ENCODE results near the gene NRP2.

NRP2 gene

DNA sequence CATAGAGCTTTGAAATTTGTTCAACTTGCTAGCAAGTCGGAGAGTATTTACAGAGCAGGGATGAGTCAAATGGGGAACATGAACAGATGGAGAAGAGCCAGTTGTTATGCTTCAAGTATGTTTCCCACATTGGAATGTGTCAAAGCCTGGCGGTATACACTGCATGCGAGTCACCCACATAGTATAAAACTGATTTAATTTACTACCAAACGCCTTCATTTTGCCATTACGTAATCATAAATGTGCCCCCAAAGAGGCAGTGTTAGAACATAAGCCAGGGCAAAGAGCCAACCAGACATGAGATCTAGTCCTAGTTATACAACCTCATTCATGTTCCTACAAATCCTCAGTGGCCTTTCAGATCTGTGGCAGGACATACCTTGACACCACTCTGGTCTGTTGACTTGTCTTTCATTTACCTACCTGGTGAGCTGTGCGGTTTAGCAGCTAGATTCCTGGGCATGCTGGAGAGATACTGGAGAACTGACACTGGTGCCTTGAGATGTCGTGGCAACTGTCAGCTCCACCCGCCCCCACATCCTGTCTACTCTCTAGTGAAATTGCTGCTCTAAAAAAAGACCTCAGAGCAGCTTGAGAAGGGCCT, 21.7 kb upstream of the NRP2 start:
- DNase-seq (ENCODE audit: low spot score) = peak; percentile 80

DNA sequence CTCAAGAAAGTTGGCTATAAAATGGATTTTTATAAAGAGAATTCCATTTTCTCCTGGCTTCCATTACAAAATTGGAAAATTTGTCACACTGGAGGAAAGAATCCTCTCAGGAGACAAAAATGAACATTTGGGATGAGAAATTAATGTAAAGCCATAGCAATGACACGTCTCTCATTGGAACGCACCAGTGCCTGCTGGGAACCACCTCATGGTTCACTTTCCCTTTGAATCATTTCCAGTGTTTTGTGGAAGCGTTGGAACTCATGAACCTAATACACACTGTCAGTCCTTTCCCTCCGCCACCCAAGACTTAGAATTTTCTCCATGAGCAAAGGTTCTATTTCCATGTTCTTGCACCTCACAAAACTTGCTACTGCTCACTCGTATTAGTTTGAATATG, 21.0 kb upstream of the NRP2 start:
- DNase-seq (ENCODE audit: low spot score) = no peak

DNA sequence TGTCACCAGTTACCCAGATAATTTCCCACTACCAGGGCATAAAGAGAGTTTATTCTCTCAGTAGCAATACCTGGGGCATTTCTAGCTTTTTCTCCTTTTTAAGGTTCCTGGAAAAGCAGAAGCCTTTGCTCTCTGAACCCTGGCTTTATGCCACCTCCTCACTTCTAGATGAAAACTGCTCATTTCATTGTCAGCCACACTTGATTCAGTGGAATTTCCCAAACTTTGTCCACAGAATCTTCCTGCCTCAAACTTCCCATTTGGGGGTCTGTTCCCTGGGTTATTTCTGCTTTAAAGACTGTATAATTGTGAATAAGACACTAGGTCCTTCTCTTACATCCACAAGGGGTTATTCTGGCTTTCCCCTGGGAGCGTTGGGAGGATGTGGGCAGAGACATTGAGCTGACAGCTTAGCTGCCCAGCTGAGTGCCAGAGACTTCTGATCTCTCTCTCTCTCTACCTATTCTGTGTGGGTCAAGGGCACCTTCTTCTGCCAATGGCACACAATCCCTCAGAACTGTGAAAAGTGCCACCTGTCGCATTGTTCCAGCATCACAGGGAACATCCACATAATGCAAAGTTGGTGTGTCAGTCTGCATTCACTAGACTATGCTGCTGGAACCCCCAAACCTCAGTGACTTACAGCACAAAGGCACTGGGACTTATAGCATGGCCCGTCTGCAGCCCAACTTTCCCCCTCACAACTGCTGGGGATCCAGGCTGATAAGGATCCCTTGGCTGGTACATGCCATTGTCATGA, 19.9 kb upstream of the NRP2 start:
- DNase-seq (ENCODE audit: low spot score) = no peak

DNA sequence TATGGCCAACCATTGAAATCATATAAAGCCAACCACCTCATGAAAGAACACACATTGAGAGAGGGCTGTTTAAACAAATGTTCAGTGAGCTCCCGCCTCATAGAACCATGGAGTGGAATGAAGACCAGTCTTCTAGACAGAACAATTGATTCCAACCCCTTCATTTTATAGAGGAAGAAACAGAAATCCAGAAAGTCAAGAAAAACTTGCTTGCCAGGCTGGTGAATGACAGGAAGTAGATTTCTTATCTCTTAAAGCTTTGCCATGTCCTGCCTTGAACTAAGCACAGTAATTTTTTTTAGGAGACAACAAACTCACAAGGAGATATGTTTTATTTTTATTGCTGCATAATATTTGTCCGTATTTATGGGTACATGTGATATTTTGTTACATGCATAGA, 16.5 kb upstream of the NRP2 start:
- DNase-seq (ENCODE audit: low spot score) = no peak

DNA sequence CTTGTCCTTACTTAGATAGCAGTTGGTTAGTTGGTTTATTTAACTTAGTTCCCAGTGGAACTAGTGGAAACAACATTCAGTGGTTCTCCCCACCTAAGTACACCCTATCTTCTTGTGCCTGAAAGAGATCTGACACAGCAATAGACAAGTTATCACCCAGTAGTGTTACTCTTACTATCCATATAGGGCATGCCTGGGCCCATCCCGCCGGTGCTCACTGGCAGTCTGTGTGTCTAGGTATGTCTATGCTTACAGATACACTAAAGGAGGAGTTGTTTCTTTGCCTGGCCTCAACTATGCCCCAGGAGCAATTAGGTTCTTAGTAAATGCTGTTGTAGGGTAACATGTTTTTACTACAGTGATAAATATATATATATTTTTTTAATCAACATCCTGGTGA, 12.0 kb upstream of the NRP2 start:
- DNase-seq (ENCODE audit: low spot score) = no peak

DNA sequence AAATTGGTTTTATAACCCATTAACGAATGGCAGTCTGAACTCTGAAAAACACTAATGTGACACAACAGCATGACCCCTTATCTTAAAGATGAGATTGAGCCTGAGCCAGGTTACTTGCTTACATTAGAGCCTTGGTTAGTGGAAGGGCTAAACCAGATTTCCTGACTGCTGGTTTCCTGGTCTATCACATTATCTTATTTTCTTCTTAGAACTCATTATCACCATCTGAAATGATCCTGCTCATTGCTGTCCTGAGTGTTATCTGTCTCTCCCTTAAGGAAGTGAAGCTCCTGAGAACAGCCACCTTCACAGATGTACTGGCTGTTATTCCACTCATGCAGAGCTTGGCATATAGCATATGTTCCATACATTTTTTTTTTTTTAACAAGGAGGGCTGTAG, 9.0 kb upstream of the NRP2 start:
- no peak for DNase-seq (ENCODE audit: low spot score)

DNA sequence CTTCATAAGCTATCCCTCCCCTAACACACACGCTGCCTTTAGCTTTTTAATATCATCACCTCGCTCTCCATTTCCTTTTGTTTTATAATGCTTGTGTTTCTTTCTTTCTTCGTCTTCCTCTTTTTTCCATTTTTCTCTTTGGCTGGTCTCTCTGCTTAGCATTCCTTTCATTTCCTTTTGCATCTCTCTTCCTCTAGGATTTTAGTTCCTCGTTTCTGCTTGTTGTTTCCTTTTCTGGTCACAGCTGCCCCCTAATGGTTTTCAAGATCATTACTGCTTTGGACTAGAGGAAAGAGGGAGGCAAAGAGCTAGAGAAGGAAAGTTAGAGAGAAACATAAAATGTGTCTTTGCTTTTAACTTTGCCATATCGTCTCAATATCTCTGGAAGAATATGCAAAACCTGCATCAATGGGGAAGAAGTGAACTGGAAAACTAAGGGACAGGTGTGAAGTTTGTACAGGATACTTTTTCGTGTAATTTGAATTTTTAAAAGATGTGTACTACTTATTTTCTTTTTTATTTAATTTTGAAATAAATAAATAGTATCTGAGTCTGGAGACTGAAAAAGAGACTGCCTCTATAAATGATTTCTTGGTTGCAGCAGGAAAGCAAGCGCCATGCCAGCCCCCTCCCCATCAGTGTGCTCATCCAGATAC, 6.3 kb upstream of the NRP2 start:
- DNase-seq (ENCODE audit: low spot score) = peak; percentile 68

DNA sequence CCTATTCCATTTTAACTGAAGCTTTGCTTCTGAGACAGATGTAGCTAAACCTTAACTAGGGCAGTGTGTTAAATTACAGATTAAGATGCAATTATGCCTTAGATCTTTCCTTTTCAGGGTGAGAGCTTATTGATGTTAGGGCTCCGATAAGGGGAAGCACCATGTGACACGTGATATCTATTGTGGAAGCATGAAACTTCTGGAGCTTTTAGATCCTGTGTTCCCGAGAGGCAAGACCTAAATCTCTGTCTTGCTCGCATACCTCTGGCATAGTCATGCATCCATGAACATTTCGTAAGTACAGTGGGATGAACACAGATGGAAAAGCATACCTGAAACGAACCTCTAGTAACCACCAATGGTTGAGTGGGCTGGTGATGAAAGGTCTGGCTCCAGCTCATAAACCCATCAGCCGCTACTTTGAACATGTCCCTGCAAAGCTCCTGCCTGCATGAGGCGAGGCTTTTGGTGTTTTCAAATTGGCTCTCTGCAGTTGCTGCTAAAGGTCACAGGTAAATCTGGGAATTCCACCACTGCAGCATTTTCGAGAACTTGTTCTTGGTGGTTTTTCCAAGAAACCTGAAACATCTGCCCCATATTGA, 3.7 kb upstream of the NRP2 start:
- no peak for DNase-seq (ENCODE audit: low spot score)

DNA sequence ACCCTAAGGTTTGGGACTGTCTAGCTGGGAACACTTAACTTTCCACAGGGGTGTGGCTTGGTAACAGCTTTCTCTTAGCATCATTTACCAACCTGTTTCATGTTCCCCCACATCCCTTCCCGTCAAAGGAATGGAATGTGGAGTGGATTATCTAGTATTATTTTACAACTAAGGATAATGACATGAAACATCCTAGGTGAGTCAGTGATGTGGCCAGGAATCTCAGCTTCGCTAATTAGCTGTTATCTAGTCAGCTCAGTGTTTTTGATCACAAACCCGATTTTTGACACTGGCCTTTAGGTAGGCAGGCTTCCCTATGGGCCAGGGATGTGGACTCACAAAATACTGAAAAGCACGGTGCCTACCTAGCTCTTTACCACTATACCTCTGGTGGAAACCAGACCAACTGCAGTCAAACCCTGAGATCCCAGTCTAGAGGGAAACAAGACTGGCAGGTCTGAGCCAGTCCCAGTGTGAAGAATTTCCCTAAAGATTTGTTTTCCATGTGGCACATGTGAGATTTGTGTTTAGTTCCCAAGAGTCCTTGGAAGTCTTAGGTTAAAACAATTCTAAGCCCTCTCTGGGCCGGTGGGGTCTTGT, 2.8 kb upstream of the NRP2 start:
- no peak for DNase-seq (ENCODE audit: low spot score)

DNA sequence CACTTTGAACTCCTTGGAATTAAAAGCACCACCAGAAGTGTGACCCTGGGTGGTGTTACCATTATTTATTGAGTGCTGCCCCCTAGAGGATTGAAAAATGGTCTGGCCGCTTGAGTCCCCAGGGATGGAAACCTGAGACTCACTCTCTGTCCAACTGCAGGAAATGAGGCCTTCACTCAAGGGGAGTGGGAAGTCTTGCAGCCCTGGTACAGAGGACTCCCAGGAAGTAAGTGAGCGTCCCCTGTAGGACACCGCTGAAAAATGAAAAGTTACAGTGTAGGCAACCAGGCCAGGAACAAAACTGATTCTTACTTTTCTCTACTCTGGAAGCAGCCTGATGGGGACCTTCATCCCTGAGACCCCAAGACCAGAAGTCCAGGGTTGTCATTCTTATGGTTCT, 2.2 kb upstream of the NRP2 start:
- DNase-seq (ENCODE audit: low spot score) = peak; percentile 71

DNA sequence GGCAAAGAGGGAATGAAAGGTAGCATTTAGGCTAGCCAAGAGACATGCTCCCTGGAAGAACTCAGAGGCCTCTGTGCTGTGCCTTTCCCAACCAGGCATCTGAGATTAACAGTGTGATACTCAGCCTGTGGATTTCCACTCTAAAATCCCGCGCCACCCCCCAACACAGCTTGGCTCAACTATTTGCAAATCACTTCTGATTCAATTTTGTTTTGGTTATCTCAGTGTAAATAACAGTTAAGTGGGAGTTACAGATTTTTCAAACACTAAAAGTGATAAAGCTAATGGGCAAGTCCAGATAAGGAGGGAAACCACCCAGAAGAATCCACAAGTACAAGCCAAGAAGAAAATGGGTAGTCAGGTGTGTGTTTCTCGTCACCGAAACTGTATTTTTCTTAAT, 1.4 kb upstream of the NRP2 start:
- no peak for DNase-seq (ENCODE audit: low spot score)

DNA sequence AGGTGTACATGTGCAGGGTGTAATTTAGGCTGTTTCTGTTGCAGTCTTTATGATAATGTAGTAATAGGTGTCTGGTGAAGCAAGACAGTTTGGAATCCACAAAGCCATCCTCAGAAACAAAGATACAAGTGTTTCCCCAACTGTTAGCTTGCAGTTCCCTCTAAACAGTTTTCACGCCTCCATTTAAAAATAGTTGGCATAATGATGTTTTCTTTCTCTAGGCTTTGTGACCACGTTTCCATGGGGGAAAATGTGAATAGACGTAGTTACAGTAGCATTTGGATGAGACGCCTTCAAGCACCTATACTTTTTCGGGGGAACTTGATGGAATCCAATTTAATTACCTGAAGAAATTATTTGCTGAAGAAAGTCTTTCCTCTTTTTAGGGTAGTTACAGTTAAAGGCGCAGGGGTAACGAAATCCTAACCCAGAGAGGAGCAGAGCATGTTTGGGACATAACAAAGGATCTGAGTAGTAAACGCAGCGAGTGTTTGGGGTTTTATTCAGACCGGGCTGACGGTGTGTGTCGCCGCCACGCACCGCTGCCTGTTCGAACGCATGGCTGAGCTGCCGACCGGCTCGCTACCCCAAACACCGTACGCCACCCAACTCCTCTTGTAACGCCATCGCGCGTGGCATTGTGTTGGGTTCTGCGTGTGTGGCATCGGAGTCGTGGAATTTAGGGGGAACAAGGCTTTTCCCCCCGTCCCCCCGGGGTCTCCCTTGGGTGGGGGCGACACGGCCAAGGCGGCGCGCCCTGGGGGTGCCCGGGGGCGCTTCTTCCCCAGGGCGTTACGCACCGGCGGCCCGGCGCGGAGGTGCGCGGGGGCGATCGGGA, 681 bp upstream of the NRP2 start:
- DNase-seq (ENCODE audit: low spot score) = peak; percentile 26

DNA sequence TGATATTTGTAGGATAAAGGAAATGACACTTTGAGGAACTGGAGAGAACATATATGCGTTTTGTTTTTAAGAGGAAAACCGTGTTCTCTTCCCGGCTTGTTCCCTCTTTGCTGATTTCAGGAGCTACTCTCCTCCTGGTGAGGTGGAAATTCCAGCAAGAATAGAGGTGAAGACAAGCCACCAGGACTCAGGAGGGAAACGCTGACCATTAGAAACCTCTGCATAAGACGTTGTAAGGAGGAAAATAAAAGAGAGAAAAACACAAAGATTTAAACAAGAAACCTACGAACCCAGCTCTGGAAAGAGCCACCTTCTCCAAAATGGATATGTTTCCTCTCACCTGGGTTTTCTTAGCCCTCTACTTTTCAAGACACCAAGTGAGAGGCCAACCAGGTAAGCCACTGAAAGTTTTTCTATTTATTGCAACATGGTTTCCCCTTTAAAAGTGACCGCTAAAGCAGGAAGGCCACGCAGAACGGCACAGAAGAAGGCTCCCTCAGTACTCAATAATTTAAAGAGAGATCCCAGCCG, 735 bp downstream of the NRP2 start:
- DNase-seq (ENCODE audit: low spot score) = no peak

DNA sequence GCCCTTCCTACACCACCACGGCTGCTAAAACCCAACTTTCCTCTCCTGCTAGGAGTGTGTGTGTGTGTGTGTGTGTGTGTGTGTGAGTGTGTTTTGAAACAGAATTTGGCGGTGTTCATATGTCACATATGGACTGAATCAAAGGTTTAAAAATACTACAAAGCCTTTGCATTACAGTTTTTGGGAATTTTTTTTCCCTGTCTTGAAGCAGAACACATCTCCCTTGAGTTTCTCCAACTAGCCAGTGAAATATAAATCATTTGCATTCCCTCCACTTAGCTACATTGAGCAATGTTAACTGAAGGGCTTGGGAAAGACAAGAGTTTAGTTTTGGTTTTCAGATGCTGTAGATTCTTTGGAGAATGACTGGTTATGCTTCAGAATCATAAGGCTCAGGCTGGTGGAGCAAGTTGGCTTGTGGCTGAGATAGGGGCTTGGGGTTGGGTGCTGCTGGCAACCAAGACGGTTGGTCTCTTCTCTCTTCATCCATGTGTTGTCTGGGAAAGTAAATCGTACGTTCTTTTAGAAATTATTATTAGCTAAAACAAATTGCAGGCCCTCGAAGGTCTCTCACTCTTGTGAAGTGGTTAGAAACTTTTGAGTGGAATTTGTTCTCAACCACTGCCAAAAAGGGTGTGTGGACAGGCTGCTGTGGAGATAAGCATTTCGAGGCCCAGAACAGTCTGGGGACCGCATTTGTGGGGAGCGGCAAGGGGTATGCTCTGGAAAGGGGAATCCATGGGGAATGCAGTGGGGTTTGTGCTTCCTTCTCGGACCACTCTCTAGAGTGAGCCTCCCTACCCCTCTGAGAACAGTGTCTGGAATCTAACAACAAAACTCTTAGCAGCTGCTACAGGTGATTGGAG, 1.4 kb downstream of the NRP2 start:
- peak; percentile 55 for DNase-seq (ENCODE audit: low spot score)

DNA sequence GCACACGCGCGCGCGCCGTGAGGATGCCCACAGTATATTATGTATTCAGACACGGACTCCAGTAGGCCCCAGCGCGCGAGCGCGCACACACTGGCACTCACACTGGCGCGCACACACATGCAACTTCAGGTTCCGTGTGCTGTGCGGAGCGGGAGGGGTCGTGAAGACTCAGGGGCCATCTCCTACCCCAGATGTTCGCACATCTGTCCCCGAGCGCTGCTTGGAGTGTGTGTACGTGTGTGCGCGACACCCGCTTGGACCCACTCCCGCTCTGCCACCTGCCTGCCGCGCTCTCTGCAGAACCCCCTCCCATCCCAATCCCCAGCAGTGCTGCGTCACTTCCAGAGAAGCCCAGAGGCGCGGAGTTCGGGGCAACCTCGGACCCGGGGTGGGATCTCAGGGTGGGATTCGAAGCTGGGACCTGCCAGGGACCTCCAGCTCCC, 2.6 kb downstream of the NRP2 start:
- DNase-seq (ENCODE audit: low spot score) = no peak

DNA sequence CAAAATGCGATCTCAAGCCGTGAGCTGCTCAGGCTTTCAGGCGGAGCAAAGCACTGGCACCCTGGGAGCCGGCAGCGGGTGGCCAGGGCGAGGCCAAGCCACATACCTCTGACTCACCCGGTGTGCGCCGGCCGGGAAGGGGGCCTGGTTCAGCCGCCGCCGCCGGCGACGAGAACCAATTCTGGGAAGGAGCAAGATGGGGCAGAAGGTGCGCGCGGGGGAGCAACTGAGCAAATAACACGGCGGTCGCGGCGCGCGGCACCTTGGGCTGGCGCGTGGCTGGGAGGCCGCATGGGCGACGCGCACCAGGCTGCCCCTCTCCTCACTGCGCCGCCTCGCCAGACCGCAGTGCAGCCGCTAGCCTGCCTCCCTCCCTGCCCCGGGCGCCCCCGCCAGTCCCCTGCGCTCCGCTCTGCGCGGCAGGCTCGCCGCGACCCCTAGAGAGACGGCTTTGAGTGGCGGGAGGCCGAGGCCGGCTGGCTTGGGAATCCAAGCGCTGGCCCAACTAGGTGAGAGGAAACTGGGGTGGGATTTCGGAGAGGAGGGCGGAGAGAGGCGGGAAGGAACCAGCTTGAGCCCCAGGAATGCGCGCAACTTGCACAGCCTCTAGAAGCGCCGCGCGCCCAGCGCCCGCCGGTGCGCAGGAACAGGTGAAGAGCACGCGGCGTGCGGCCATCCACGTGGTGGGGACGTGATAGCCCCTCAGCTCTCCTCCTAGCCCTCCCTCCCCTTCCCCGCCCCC, 3.2 kb downstream of the NRP2 start:
- peak; percentile 84 for DNase-seq (ENCODE audit: low spot score)

DNA sequence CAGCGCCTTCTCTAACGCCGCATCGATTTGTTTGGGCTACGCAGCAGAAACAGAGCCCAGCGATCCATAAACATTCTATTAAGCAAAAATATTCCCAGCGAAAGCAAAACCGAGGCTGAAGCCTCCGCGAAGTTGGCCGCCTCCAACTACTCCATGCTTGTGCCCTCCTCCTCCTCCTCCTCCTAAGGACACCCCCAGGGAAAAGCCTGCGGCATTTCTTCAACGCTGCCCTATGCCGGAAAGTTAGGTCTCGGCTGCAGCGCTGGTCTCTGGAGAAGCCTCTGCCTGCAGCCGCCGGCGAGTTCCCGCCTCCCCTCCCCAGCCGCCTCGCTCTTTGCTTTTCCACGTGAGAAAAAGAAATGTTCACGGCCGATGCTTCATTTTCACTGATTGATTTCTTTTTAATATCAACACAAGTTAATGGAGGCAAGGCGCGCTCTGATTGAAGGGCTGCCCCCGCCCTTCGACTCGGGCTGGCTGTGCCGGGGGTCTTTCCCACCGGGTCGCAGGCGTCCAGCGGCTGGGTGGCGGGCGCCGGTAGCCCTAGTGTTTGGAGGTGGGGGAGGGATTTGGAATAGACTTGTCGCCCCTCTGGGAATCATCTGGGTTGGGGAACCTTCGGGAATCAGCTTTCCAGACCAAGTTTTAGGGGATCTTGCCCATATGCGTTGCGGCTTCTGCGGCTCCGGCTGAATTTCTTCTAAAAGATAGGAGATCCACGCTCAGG, 3.9 kb downstream of the NRP2 start:
- DNase-seq (ENCODE audit: low spot score) = peak; percentile 35

DNA sequence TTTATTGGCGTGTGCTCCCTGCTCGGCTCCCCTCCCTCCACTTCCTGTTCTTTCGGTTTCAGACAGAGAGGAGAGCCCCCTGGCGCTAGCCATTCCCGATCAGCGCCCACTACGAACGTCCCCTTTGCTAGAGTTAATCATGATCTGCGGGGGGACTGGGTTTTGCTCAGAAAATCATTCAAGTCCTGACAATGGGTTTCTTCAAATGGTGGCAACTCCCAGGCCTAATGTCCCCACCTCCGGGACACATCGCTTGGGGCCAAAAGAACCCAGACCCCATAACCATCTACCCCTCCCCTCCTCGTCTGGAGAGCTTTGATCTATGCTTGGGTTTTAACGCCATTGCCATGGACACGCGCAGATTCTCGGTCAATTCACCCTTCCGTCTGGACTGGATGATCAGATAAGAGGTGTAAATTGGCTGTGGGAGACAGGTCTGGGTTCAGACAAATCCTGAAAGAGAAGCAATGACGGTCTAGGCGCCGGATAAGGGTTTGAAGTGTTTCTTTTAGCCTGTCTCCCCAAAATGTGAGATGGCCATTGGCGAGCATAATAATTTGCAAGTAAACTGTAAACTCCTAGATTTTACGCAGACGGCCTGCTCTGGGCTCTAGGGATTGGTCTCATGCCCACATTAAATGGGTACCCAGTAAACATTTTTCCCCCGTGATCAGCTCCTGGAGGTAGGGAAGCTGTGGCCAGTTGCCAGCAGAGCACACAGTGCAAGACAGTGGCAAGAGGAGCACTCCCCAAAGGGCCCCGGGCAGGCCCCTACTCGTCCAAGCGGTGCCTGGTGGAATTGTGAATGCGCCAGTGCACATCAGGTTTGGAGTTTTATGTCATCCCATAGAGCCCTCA, 4.7 kb downstream of the NRP2 start:
- DNase-seq (ENCODE audit: low spot score) = no peak

Data from AG20443 (cell line).